Measurements from ENCODE around the gene MTUS2. TPM values are rescaled to one million over a fixed set of nuclear protein-coding genes. Genes with fewer than 3 reads are reported as not detected.

The MTUS2 gene
- total RNA-seq, 1 experiment from 2014 or later, result 0.11 TPM

- intact Hi-C loops (cut with micrococcal nuclease; ENCODE audit: unreplicated experiment), result no loop called here
- no peak overlapping the region for H3K27ac ChIP-seq (ENCODE audit: low read depth, low read length, poor library complexity, severe bottlenecking)
- DNase-seq (ENCODE audit: low spot score), result no peak
- H3K9me3 ChIP-seq (ENCODE audit: low read depth, low read length, poor library complexity, severe bottlenecking), result no peaks in the 10 kb centered on the region
- no peaks in the 10 kb centered on the region for H3K36me3 ChIP-seq (ENCODE audit: insufficient read depth, low read length, poor library complexity, severe bottlenecking)
- no peaks in the 10 kb centered on the region for H3K27me3 ChIP-seq (replicated peaks; ENCODE audit: insufficient read depth, low read depth, low read length, poor library complexity)
- H3K4me1 ChIP-seq (ENCODE audit: insufficient read depth, low read length, poor library complexity, severe bottlenecking), result no peaks in the 10 kb centered on the region
- ChIA-PET POLR2A (ENCODE audit: low non-redundant PET) (no interaction called here), CTCF (no interaction called here)
- no peak overlapping the region for H3K4me3 ChIP-seq (ENCODE audit: low read depth, low read length, poor library complexity, severe bottlenecking)
- BruUV-seq (replicated peaks), result no TSS peak
- TF ChIP-seq EZH2 (IDR thresholded peaks at IDR 0.05; ENCODE audit: borderline replicate concordance, low read depth, low read length, poor library complexity, severe bottlenecking) (no peak), CTCF (conservative IDR thresholded peaks at IDR 0.05; ENCODE audit: low read depth, low read length) (no peak)
Observed at GRCh38 chr13:29067306-29067945, 247.3 kb downstream of the MTUS2 start.

GRCh38 chr13:29073755-29074154 lies 253.6 kb downstream of the MTUS2 start:
- TF ChIP-seq CTCF (conservative IDR thresholded peaks at IDR 0.05; ENCODE audit: low read depth, low read length), result no peak
- TF ChIP-seq EZH2 (IDR thresholded peaks at IDR 0.05; ENCODE audit: borderline replicate concordance, low read depth, low read length, poor library complexity, severe bottlenecking), result no peak
- no TSS peak for BruUV-seq (replicated peaks)
- CTCF ChIA-PET, result no interaction called here

DNA sequence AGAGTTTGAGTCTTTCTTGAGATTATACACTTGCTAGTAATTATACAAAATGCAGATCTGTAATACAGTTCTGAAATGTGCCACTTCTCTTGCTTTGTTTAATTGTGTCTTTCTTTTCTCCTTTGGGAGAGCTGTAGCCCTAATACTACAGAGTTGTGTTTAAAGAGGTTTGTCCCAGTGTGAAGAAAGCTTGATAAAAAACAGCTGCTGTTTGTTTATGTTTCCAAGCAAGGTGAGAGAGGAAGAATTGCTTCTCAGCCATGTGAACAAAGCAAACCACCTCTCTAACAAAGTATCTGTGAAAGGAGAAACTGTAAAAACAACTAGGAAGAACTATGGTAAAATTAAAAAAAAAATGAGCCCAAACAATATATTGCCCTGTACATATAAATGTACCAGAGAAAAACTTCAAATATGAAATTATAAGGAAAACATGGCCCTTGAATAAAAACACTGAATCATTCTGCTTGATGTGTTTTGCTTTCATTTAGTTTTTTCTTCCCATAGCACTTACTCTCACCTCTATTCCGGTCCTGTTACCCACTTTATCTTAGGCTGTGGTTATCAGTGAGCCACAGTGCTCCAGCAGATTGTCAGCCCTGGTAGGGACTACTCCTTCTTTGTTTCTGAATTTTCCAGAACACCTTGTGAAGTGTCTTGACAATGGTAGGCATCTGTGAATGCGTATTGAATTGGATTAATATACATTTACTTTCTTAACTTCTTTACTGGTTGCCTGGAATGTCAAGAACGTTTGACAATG lies 257.1 kb downstream of the MTUS2 start:
- intact Hi-C loops (cut with micrococcal nuclease; ENCODE audit: unreplicated experiment), result no loop called here
- no TSS peak for BruUV-seq (replicated peaks)
- H3K9me3 ChIP-seq (ENCODE audit: low read depth, low read length, poor library complexity, severe bottlenecking), result no peaks in the 10 kb centered on the region
- H3K4me1 ChIP-seq (ENCODE audit: insufficient read depth, low read length, poor library complexity, severe bottlenecking), result no peaks in the 10 kb centered on the region
- POLR2A ChIA-PET (ENCODE audit: low non-redundant PET), result no interaction called here
- CTCF ChIA-PET, result no interaction called here
- no peak overlapping the region for H3K4me3 ChIP-seq (ENCODE audit: low read depth, low read length, poor library complexity, severe bottlenecking)
- H3K36me3 ChIP-seq (ENCODE audit: insufficient read depth, low read length, poor library complexity, severe bottlenecking), result no peaks in the 10 kb centered on the region
- no peak for DNase-seq (ENCODE audit: low spot score)
- H3K27ac ChIP-seq (ENCODE audit: low read depth, low read length, poor library complexity, severe bottlenecking), result no peak overlapping the region
- no peaks in the 10 kb centered on the region for H3K27me3 ChIP-seq (replicated peaks; ENCODE audit: insufficient read depth, low read depth, low read length, poor library complexity)
- TF ChIP-seq EZH2 (IDR thresholded peaks at IDR 0.05; ENCODE audit: borderline replicate concordance, low read depth, low read length, poor library complexity, severe bottlenecking) (no peak), CTCF (conservative IDR thresholded peaks at IDR 0.05; ENCODE audit: low read depth, low read length) (no peak)

More at GRCh38 chr13:29073755-29074154, 253.6 kb downstream of the MTUS2 start:
- intact Hi-C loops (cut with micrococcal nuclease; ENCODE audit: unreplicated experiment), result no loop called here
- H3K4me3 ChIP-seq (ENCODE audit: low read depth, low read length, poor library complexity, severe bottlenecking), result no peak overlapping the region
- no peak overlapping the region for H3K27ac ChIP-seq (ENCODE audit: low read depth, low read length, poor library complexity, severe bottlenecking)
- POLR2A ChIA-PET (ENCODE audit: low non-redundant PET), result no interaction called here
- H3K27me3 ChIP-seq (replicated peaks; ENCODE audit: insufficient read depth, low read depth, low read length, poor library complexity), result no peaks in the 10 kb centered on the region
- H3K36me3 ChIP-seq (ENCODE audit: insufficient read depth, low read length, poor library complexity, severe bottlenecking), result no peaks in the 10 kb centered on the region
- H3K4me1 ChIP-seq (ENCODE audit: insufficient read depth, low read length, poor library complexity, severe bottlenecking), result no peaks in the 10 kb centered on the region
- no peaks in the 10 kb centered on the region for H3K9me3 ChIP-seq (ENCODE audit: low read depth, low read length, poor library complexity, severe bottlenecking)
- no peak for DNase-seq (ENCODE audit: low spot score)
